ELR (cell line): Measurements from ENCODE around the gene INHA.

Experiments used
- DNase-seq: peaks from one replicate; pipeline ENCODE4 v3.0.0-alpha.2; 2015; ENCODE audit warnings: low read depth

The INHA gene, protein sequence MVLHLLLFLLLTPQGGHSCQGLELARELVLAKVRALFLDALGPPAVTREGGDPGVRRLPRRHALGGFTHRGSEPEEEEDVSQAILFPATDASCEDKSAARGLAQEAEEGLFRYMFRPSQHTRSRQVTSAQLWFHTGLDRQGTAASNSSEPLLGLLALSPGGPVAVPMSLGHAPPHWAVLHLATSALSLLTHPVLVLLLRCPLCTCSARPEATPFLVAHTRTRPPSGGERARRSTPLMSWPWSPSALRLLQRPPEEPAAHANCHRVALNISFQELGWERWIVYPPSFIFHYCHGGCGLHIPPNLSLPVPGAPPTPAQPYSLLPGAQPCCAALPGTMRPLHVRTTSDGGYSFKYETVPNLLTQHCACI

DNA sequence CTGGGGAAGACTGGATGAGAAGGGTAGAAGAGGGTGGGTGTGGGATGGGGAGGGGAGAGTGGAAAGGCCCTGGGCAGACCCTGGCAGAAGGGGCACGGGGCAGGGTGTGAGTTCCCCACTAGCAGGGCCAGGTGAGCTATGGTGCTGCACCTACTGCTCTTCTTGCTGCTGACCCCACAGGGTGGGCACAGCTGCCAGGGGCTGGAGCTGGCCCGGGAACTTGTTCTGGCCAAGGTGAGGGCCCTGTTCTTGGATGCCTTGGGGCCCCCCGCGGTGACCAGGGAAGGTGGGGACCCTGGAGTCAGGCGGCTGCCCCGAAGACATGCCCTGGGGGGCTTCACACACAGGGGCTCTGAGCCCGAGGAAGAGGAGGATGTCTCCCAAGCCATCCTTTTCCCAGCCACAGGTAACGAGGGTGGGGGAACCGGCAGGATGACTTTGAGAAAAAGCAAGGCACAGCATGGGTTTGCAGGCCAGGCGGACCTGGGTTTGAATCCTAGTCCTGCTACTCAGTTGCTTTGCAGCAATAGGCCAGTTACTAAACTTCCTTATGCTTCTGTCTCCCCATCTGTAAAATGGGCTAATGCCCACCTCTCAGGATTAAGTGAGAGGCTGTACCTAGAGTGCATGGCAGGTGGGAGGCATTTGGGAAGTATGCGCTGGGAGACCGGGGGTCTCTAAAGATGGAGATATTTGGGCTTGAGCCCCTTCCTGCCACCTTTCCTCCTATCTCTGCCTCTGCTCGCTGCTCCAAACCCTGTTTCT, at the start of gene INHA:
Gene INHA (plus strand): TSS at position 74 of the 765 bp plus-strand sequence. CDS start 65 bp downstream, at position 139.
- no peak for DNase-seq

DNA sequence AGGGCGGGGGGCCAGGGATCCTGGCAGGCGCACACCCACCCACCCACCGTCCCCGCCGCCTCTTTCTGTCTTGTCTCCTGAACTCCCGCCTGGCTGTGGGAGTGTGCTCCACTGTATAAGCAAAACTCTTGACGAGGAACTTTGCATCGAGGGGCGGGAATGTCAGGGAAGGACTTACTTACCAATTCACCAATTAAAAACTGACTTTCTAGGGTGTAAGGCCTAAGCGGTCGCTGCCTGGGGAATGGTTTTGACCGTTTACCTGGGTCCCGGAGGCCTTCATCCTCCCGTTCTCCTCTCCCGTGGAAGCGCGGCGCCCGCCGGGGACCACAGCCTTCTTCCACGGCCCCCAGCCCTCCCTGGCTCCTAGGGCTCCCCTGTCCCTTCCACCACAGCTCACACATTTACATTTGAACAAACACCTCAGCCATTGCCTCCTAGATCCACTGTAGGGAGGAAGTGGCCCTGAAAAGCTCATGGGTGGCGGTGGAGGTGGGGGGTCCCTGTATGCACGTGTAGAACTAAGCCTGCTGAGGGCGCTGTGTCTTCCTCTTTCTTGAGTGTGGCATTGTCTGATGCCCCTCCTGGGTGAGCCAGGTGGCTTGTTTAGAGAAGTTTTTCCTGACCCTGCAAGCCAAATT, 49.0 kb upstream of the INHA start:
- no peak for DNase-seq

DNA sequence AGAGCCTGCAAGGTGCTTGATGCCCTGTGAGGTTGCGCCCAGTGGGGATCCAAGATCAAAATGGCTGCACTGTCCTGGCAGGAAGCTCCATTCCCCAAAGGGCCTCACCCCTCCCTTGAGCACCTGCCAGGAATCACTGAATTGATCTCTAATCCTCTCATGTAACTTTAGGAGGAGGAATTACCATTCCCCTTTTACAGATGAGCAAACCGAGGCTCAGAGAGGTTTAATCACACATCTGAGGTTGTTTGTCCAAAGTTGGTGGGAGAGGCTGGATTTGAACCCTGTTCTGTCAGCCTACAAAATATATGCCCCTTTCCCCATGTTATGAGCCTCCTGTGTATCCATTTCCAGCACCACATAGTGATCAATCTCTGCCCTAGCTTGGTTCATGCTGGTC, 47.3 kb upstream of the INHA start:
- DNase-seq = no peak

DNA sequence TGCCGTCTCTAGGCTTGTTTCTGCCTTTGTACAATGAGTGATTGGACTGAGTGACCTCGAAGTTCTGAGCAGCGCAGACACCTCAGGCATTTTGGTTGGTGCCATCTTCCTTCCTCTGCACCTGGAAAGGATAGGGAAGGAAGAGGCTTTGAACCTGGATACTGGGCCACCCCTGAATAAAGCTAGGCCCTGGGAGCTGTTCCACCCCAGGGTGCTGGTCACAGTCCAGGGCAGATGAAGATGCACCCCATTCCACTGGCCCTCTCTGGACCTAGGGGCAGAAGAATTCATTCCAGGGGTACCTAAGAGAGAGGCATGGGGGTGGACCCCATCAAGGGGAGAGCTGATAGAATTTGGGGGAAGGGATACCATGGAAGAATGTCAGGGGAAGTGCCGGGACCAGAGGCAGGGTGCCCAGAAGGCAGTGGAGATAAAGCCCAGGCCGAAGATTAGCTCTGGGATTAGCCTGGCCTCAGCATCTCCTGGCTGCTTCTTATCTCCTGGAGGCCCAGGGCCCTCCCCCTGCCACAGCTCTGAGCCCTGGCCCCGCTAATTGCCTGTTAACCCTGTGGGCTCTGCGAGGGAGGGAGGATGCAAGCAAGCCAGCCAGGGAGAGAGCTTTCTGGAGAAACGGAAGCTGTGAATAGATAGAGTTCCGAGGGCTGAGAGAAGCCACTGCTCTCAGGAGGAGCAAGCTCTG, 46.4 kb upstream of the INHA start:
- no peak for DNase-seq

DNA sequence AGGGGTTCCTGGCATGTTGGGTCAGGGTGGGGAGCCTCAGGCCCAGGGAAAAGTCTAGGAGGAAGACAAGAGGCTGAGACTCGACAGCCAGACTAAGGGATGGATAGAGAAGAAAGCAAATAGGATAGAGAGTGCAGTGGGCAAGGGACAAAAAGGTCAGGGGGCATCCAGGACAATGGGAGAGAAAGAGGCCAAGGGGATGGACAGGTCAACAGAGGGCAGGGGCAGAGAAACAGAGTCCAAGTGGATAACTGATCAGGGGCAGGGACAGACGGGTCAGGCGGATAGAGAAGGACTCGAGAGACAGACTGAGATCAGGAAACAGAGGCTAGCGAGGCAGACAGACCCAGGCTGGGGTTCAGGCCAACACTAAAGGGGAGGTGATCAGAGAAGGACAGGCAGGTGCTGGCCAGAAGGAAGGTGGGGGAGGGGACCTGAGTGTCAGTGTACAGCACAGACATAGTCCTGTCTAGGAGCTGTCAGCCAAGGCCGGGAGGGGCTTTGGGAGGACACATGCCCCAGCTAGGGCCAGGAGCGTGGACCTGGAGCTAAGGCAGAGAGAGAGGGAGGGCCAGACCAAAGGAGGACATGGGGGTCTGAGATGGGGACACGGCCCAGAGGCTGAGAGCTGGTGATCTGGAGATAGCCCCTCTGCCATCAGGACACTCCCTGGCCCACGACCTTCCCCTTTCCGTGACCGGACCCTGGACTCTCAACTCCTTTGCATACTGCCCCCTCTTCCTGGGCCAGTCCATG, 45.6 kb upstream of the INHA start:
- no peak for DNase-seq

DNA sequence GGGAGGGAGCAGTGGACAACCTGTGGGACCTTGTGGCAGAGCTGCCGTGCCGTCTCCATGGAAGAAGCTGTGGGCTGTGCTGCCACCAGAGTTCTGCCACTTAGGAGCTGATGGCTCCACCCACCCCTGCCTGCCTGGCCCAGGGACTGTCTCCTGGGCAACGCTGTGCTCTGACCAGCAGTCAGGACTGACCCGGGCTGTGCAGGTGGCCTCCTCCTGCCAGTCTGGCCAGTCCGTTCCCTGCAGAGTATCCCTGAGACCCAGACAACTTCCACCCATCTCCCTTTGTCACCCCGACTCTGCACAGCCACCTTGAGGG, 45.1 kb upstream of the INHA start:
- no peak for DNase-seq

DNA sequence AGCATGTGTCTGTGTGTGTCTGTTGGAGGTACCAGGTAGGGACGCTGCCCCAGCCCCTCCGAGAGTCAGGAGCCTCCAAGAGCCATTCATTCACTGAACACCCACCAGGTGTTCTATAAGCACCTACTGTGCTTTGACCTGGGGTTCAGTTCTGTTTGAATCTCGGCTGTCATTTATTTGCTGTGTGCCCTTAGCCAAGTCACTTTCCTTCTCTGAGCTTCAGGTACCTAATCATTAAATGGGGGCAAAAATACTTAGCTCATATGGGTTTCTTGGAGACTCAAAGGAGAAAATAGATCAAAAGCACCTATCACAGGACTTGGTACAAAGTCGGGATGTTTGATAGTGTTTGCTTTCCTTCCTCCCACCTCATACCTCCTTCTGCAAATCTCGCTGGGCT, 44.6 kb upstream of the INHA start:
- no peak for DNase-seq

DNA sequence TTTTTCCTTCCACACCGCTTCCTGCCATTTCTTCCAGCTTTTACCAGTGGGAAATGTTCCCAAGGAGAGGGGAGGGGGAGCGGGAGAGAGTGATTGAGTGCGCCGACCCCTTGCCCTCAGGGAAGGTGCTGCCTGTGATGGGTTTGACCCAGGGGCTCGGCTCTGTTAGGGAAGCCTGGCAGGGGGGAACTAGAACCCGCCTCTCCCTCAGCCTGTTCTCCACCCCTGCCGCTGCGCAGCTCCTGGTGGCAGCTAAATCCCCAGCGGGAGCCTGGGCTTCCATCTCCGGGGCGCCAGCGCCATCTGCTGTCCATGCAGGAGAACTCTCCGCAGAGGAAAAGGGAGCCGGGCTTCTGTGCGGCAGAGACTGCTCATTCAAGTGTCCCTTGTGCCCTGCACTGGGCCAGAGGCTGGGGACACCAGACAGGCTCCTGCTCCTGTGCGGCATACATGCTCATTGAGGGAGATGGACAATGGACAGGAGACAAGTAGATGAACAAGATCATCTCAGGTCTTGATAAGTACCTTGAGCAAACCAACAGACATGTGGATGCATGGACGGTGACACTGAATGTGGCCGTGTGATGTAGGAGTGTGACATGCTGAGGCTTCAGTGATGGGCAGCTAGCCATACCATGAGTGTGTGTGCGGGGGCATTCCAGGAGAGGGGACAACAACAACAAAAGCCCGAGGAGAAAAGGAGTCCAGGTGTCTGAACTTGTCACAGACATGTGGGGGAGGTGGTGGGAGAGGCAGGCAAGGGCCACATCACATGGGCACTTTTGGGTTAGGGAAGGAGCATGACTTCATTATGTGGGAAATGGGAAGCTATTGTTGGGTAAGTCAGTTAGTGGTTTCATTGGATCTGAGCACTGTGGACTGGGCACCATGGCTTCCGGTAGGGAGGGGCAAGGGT, 41.8 kb upstream of the INHA start:
- DNase-seq = peak; percentile 87

DNA sequence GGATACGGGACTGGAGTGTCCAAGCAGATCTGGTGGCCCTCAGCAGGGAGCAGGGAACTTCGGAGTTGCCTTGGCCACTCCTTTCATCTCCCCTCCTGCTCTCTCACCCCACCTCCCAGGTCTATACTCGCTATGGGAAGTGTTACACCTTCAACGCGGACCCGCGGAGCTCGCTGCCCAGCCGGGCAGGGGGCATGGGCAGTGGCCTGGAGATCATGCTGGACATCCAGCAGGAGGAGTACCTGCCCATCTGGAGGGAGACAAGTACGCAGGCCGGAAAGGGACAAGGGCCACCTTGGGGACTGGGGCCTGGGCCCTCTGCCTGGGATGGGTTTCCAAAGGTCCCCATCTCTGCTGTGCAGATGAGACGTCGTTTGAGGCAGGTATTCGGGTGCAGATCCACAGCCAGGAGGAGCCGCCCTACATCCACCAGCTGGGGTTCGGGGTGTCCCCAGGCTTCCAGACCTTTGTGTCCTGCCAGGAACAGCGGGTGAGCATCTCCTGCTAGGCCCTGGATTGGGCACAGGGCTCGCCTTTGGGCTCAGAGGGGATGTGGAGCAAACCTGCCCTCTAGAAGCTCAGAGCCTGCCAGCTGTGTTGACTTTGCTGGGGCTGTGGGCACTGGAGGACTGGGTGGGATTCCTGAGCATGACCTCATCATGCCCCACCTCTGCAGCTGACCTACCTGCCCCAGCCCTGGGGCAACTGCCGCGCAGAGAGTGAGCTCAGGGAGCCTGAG, 40.3 kb upstream of the INHA start:
- DNase-seq = no peak

DNA sequence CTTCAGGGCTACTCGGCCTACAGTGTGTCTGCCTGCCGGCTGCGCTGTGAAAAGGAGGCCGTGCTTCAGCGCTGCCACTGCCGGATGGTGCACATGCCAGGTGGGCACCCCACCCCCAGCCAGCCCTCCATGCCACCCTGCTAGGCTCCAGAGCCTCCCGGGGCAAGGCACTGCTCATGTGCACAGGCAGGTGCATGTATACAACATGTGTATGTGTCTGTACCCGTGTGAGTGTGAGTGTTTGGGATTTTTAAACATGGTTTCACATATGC, 39.8 kb upstream of the INHA start:
- no peak for DNase-seq

DNA sequence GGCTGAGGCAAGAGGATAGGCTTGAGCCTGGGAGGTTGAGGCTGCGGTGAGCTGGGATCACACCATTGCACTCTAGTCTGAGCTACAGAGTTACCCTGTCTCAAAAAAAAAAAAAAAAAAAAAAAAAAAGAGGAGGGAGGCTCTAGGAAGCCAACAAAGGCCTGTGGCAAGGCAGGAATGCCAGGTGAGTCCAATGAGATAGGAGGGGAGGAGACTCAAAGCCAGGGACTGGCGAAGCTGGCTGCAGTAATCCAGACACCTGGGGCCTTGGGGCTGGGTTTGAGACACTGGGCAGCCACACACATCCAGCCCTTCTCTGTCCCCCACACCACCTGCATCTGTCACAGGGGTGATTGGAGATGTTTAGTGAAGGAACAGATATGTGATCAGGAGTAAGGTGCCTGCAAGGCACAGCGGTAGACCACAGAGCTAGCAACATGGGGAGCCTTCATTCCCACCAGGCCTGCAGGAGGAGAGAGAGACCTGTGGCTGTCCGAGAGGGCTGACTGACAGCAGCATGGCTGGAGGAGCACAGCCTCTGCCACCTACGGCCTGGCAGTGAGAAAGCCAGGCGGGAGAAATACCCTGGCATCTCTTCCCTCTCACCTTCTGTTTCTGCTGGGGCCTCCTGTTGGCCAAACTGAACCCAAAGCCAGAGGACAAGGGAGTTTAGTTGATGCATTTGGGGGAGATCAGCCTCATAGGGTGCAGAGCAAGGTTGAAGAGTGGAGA, 38.0 kb upstream of the INHA start:
- no peak for DNase-seq

DNA sequence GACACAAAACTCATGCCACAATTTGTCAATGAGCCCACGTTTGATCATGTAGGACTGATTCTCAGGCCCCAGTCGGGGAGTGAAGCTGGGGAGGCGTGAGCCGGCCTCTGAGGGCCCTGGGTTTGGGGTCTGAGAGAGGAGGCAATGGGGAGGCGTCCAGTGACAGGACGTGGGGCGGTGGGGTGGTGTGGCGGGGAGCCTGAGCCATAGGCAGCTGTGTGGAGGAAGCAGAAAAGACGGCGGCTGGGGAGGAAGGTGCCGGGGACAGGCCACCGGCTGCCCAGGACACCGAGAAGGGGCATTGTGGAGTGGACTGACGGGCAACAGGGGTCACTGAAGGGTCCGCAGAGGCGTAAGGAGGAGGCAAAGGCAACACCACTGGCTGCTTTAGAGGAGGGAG, 35.7 kb upstream of the INHA start:
- DNase-seq = no peak

DNA sequence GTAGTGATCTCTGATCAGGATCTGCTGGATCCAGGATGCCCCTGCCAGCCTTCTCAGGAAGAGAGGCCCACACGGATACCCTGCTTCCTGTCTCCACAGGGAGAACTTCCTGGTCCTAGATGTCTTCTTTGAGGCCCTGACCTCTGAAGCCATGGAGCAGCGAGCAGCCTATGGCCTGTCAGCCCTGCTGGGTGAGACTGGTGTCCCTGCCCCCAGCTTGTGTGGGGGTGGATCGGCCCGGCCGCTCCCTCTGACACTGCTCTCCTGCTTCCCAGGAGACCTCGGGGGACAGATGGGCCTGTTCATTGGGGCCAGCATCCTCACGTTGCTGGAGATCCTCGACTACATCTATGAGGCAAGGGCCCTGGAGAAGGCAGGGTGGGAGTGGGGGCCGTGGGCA, 35.1 kb upstream of the INHA start:
- DNase-seq = no peak

DNA sequence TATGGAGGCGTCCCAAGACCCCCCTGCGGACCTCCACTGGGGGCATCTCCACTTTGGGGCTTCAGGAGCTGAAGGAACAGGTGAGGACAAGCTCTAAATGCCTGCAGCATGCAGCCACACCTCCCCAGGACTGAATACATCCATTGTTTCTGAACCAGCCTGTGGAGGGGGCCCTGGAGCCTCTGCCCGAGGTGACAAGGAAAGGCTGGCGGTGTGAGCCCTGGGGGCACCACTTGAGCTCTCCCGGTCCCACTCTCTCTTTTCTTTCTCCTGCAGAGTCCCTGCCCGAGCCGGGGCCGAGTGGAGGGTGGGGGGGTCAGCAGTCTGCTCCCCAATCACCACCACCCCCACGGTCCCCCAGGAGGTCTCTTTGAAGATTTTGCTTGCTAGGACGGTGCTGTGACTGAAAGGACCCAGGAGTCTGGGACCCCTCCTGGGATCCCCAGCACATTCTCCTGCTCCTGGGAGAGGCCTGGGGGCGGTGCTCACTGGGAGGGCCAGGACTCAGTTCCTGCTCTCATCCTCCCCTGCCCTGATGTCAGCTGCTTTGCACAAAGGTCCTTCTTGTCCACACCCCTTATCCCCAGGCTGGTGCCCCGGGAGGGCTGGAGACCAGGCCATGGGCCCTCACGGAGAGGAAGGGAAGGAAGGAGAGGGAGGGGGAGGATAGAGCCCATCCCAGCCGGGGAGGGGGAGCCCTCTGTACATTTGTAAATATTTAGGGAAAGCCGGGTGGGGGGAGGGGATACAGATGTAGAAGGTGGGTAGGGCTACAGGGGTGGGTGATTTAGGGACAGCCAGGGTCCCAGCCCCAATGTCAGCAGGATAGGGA, 34.2 kb upstream of the INHA start:
- no peak for DNase-seq

DNA sequence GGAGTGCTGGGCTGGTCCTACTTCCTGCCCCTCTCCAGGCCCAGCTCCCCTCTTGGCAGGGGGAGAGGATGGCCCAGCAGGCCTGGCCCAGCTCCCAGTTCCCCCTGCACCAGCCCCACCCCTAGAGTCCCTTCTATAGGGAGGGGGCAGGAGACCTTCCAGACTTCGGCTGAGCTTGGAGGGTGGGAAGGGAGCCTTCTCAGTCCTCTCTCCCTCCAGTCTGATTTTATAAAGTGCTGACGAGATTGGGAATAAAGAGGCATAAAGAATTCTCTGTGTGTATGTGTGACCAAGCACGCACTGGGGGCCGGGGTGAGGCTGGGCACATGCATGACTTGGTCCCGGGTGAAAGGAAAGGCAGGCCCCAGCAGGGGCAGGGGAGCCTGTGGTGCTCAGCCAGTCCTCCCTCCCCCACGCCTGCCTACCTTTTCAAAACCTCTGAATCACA, 33.6 kb upstream of the INHA start:
- DNase-seq = no peak

DNA sequence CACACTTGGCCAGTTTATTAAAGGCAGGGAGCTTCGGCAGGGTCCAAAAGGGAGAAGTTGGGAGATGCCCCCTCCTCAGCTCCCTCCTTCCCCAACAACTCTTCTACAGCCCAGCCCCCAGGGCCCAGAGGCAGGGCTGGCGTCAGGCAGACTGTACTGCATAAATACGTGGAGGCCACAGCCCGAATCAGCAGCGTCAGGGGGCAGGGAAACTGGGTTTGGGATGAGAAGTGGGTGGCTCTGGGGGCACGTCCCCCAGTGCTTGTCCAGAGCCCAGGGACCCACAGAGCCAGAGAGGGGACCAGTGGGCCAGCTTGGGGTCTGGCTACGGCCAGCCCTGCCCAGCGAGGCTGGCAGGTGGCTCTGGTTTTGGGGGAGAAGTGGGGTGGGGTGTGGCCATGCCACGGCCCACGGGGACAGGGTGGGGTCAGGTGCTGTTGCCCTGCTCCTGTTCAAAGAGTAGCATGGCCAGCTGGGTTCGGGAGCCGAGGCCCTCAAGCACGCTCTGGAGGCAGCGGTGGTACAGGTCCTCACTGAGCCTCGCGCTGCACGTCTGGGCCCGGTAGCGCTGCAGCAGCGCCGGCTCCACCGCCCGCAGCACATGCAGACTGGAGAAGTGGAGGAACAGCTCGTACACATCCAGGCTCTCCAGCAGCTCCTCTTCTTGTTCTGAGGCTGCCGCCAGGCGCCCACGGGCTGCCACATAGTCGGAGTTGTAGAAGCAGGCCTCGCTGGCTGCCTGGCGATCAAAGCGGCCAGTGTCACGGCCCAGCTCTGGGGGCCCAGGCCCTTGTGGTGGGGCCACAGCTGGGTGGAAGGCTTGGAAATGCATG, 32.9 kb upstream of the INHA start:
- DNase-seq = no peak

DNA sequence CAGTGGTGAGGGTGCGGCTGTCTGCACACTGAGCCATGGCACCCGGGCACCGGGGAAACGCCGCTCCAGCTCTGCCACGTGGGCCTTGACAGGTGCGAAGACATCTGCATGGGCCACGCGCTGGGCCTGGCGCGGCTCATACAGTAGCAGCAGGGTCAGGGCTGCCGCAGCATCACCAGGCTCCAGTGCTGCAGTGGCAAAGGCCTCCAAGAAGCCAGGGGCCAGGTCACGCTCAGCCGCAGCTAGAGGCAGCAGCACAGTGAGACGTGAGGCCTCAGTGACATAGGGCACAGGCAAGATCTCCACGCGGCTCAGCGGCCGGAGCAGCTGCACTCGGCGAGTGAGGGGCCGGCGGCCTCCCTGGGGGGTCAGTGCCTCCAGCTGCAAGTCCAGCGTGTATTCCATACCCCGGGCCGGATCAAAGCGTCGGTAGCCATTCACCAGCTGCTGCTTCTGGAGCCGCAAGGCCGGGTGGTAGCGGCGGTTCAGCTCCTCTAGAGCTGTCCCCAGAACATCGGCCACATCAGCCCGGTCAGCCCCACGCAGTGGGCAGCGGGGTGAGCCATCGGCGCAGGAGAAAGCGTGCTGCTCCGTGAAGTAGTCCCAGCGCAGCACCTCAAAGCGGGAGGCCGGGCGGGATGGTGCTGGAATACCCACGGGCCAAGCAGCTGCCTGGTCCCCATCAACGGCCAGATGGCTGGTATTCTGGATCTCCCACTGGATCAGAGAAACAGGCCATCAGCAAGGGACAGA, 32.0 kb upstream of the INHA start:
- no peak for DNase-seq
